ENCODE results near the gene TEX50.
"Not testable (repeated sequence)": the region's sequence is repeated elsewhere in the genome, so short reads cannot be mapped to it uniquely, and the experiment has no call there.

TEX50 gene, protein sequence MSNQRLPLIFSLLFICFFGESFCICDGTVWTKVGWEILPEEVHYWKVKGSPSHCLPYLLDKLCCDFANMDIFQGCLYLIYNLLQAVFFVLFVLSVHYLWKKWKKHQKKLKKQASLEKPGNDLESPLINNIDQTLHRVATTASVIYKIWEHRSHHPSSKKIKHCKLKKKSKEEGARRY

DNA sequence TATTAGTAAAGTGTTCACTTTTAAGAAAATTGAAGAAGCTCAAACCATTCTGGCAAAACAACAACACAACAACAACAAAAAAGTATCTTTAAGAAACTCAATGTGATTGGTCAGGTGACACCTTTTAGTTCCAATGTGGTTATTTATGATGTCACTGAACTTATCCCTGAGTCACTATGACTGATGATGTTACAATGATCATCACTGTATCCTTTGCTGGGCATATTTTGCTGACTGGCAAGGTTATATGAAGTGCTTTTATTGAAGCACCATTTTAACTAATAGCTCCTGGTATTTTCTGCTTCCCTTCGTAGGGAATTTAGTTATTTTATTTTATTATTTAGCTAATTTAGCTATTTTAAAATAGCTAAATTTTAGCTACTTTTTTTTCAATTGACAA, at the start of gene TEX50:
TEX50 (plus strand) TSS at position 223 of the 400 bp plus-strand sequence. CDS start 184 bp downstream, outside the sequence.
- no peak for DNase-seq

DNA sequence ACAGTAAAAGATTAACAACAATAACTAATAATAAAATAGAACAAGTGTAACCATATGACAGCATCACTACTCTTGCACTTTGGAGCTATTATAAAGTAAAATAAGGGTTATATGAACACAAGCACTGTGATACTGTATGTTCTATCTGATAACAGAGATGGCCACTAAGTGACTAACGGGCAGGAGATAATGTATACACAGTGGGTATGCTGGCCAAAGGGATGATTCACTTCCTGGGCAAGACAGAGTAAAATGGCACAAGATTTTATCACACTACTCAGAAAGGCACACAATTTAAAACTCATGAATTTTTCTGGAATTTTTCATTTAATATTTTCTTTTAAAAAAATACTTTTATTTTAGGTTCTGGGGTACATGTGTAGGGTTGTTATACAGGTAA, 44.6 kb upstream of the TEX50 start:
- no peak for DNase-seq

DNA sequence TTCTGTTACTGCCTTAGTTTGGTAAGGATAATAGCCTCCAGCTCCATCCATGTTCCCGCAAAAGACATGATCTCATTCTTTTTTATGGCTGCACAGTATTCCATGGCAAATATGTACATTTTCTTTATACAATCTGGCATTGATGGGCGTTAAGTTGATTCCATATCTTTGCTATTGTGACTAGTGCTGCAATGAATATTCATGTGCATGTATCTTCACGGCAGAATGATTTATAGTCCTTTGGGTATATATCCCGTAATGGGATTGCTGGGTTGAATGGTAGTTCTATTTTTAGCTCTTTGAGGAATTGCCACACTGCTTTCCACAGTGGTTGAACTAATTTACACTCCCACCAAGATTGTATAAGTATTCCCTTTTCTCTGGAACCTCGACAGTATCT, 44.0 kb upstream of the TEX50 start:
- not testable (repeated sequence) for DNase-seq

DNA sequence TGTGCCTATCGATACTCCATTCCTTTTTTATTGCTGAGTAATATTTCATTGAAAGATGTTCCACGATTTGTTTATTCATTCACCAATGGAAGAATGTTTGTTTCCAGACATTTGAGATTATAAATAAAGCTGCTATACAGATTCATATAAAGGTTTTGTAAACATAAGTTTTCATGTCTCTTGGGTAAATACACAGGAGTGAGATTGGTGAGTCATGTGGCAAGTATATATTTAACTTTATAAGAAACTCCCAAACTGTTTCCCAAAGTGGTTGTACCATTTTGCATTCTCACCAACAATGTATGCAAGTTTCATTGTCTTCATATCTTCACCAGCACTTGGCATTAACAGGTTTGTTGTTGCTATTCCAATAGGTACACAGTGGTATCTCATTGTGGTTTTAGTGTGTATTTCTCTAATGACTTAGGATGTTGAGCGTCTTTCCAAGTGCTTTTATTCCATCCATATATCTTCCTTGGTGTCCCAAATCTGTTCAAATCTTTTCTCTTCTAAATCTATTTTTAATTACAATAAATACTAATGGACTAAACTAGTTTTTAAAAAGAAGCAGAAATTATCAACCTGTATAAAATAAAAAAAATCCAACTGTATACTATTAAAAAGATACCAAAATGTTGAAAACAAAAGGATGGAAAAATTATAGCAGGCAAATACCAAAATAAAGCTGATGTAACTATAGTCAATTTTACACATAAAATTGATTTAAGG, 38.9 kb upstream of the TEX50 start:
- DNase-seq = no peak

DNA sequence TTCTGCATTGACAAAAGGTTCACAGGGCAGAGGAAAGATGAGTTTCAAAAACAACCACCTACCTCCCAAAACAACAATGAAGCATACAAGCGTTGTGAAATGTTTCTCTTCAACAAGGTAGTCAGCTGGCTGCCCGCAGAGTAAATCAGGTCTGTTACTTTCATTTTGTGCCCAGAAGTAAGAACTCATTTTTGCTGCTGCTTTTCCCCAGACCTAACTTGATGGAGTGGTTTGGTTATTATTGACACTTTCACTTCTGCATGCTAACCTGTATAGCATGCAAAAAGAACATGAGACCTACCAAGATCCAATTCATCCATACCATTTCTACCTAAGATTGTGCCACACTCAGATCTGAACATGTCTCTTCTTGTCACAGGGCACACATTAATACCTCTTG, 33.5 kb upstream of the TEX50 start:
- DNase-seq = no peak

DNA sequence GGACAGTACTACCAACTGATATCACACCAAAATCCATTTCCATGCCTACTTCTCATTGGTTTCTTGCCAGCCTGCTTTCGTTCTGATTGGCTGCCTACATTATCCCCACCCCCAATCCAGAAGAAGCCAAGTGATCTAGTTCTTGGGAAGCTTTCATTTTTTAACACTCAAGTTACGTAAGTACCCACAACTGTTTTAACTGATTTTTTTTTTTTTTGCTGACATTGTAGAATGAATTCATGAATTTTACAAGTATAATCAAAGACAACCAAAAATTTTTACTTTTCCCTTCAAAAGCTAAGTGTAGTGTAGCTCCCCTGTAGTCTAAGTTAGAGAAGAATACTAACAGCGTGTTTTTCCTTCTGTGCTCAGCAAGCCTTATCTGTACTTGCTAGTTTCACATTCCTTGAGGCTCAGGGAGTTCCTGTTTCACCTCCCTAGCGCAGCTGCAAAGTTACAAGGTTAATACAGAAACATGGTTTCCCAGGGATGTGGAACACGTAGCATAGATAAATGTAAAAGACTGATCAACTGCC, 32.0 kb upstream of the TEX50 start, which contains the start of gene SLC9C2:
SLC9C2 (minus strand) TSS at position 17 of the 536 bp plus-strand sequence. CDS start 1,296 bp downstream, outside the sequence.
- DNase-seq = no peak

DNA sequence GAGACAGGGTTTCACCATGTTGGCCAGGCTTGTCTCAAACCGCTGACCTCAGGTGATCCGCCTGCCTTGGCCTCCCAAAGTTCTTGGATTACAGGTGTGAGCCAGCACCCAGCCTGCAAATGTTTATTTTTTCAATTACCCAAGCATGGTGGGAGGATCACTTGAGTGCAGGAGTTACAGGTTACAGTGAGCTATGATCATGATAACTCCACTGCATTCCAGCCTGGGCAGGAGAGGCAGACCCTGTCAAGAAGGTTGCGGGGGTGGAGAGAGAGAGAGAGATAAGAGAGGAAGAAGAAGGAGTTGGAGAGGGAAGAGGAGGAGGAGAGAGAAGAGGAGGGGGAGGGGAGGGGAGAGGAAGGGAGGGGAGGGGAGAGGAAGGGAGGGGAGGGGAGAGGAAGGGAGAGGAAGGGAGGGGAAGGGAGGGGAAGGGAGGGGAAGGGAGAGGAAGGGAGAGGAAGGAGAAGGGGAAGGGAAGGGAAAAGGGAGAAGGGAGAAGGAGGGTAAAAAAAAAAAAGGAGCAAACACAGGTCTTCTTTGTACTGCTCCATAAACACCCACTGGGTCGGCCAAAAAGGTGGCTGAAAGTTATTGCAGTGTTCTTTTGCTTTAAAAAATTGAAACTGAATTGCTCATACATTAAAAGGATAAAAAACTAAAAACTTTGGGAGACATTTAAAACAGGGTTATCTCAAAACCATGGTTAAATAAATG, 26.5 kb upstream of the TEX50 start:
- no peak for DNase-seq

DNA sequence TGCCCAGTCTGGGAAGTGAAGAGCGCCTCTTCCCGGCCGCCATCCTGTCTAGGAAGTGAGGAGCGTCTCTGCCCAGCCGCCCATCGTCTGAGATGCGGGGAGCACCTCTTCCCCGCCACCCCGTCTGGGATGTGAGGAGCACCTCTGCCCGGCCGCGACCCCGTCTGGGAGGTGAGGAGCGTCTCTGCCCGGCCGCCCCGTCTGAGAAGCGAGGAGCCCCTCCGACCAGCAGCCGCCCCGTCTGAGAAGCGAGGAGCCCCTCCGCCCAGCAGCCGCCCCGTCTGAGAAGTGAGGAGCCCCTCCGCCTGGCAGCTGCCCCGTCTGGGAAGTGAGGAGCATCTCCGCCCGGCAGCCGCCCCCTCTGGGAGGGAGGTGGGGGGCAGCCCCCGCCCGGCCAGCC, 22.1 kb upstream of the TEX50 start:
- DNase-seq = not testable (repeated sequence)

DNA sequence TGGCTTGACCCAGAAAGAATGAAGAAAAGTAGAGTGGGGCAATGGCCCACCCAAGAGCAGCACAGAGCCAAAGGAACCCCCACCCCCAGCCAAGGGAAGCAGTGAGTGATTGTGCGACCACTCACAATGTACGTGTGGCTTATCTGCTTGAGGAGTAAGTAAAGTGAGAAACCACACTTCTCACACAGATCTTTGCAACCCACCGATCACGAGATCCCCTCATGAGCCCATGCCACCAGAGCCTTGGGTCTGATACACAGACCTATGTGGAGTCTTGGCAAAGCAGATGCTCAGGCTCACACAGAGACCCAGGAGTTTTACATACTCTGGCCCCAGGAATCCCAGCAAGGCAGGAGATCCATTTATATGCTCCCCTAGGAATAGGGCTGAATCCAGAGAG, 18.3 kb upstream of the TEX50 start:
- no peak for DNase-seq

DNA sequence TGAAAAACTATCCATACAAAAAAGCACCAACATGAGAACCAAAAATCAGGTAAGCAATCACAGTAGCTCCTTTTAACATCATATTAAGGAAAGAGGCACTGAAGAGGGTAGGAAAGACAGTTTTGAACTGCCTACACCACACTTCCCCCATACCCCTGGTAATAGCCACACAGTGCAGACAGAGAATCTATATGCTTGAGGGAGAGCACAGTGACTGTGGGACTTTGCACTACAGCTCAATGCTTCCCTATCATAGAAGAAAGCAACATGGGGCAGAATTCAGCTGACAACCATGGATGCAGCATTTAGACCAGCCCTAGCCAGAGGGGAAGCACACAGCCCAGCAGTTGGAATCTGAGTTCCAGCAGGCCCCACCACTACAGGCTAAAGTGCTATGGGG, 7.9 kb upstream of the TEX50 start:
- DNase-seq = no peak

DNA sequence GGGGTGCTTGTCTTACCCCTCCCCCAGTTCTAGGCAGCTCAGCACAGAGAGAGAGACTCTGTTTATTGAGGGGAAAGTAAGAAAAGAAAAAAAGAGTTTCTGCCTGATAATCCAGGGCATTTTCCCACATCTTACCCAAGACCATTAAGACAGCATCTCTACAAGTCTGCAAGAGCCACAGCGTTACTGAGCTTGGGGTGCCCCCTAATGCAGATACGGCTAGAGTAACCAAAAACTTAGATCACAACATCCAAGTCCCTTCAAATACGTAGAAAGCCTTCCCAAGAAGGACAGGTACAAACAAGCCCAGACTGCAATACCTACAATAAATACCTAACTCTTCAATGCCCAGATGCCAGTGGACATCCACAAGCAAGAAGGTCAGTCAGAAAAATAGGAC, 6.2 kb upstream of the TEX50 start:
- DNase-seq = no peak

DNA sequence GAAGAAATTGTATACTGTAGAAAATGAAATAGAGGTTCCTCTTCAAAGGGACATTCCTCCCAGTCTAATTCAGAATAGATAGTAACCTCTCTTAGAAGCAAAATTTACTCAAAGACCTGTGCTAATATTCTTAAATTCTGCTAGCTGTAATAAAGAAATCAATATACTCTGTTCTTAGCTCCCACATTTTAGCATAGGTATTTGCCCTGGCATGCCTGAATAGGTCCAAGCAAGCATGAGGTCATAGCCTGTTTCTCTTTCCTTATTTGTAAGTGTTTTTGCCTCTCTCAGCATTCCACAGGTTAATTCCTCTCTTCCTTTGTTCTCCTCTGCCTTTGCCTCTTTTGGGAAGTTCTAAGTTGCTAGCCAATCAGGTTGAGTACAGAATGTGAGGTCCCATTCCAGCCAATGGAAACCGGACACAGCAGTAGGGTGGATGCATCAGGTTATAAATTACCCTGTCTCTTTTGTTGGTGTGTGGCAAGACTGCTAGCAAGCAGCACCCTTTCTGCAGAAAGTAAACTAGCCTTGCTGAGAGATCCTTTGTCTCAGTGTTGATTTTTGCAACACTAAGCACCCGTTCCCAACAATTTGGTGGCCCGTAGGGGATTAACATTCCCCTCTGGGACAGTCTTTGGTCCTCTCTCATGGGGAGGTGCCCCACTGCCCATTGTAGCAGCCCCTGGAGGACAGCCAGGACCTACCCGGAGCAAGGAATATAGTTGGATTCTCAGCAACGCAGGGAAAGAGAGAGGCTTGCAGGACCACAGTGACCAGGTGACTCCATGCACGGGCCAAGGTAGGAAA, 2.3 kb downstream of the TEX50 start:
- not testable (repeated sequence) for DNase-seq

DNA sequence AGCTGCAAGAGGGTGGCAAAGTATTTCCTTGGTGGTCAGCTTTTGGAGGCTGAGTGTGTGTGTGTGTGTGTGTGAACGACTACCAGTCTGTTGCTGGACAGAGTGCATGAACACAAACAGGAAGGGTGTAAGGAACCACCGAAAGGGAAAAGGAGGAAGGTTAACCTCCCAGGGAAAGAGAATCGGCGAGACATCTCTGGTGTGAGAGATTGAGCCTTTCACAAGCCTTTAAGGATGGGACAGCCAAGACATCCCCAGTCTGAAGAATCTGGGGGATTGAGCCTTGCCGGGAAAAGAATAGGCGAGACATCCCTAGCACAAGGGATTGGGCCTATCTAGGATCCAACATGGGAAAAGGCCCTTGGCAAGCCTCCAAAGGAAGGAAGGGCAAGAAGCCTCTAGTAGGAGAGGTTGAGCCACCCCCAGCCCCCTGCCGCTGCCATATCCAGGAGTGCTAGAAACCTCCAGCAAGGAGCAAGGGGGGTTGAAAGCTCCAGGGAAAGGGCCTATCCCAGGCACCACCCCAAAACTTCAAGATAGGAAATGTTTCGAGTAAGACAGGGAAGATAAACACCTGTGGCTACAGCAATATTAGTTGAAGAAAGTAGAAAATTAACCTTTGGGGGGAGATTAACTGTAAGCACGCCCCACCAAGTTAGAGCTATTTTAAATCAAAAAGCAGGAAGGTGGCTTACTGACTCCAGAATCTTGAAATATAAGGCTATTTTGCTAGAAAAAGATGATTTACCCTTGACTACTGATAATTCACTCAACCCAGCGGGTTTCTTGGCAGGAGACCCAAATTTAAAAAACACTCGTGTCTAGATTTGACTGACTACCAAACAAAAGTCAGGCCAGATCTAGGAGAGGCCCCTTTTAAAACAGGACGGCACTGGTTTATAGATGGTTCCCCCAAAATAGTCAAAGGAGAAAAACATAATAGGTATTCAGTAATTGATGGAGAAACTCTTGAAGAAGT, 3.2 kb downstream of the TEX50 start:
- no peak for DNase-seq

DNA sequence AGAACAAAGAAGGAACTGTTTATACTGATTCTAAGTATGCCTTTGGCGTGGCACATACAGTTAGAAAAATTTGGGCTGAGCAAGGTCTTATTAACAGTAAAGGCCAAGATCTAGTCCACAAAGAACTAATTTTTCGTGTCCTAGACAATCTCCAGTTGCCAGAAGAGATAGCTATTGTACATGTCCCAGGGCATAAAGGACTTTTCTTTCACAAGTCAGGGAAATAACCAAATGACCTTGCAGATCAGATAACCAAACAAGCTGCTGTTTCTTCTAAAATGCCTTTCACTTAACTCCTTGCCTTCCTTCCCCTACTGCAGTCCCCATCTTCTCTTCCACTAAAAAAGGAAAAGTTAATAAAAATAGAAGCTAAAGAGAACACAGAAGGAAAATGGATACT, 4.0 kb downstream of the TEX50 start:
- no peak for DNase-seq

DNA sequence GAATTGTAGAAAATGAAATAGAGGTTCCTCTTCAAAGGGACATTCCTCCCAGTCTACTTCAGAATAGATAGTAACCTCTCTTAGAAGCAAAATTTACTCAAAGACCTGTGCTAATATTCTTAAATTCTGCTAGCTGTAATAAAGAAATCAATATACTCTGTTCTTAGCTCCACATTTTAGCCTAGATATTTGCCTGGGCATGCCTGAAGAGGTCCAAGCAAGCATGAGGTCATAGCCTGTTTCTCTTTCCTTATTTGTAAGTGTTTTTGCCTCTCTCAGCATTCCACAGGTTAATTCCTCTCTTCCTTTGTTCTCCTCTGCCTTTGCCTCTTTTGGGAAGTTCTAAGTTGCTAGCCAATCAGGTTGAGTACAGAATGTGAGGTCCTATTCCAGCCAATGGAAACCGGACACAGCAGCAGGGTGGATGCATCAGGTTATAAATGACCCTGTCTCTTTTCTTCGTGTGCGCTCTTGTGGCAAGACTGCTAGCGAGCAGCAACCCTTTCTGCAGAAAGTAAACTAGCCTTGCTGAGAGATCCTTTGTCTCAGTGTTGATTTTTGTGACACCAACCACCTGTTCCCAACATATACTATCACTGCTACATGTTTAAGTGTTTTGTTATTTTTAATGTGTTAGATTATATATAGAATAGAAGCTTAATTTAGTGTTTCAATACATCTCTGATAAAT, 7.5 kb downstream of the TEX50 start:
- not testable (repeated sequence) for DNase-seq

DNA sequence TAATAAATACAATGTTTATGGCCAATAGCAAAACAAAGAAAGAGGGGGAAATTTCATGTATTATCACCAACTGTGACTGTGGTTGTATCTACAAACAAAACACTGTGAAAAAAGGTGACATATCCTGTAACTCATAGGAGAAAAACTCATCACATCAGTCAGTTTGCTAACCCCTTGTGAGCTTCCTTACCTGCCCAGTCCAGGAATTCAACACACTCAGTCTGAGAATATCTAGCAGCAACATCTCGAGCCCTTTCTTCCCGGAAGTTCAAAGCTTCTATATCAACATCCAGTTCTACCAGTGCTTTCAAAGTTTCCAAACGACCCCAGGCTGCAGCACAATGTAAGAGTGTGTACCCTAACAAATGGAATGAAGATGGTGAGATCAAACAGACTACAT, 11.5 kb downstream of the TEX50 start:
- no peak for DNase-seq

DNA sequence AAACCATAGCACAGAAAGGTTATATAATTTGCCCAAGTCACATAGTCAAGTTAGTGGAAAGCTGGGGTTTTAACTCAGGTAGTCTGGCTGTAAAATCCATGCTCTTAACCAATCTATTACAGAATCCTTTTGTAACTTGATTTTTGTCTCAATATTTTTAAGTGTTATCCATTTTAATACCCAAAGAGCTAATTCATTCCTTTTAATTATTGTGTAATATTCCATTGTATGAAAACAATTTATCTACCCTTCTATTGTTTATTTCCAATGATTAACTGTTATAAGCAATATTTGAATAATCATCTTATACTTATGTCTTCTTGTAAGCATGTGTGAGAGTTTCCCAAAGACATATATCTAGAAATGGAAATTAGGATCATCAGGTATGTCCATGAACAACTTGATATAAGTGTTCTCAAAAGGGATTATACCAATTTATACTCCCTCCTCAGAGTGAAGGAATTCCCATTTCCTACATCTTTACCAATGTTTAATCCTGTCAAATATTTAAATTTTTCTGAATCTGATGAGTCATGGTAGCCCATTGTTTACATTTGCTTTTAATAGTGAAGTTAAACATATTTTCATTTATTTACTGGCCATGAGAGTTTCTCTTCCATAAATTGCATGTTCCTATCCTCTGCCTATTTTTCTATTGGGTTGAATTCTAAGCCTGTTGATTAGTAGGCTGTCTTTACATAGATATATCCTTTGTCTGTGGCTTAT, 13.9 kb downstream of the TEX50 start:
- DNase-seq = no peak

DNA sequence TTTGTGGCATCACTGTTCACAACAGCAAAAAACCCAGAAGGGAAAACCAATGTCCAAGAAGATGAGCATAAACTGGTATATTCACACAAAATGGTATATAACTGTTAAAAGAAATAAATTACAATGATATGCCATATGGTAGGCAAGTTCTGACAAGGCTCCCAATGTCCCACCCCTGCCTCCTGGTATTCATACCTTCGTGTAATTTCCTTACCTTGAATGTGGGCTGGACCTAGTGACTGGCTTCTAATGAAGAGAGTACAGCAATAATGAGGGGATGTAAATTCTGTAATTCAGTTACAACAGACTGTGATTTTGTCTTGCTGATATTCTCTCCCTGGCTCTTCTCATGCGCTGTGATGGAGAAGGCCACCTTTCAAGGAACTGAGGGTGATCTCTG, 25.2 kb downstream of the TEX50 start:
- DNase-seq = no peak

DNA sequence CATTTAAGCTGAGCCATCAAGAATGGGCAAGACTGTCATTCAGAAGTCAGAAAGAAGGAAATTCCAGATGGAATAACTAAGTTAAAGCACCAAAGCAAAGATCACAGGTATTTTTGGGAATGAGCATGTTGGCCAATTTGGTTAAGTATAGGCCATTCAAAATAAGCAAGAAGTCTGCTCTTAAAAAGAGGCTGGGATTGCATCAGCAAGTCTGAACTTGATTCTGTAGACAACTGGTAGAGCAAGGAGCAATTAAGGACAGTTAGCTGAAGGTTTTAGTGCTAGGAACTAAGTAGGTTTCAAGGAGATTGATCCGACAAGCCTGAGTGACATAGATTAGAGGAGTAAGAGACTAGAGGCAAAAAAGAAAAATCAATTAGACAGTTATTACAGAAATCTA, 26.1 kb downstream of the TEX50 start:
- DNase-seq = no peak

DNA sequence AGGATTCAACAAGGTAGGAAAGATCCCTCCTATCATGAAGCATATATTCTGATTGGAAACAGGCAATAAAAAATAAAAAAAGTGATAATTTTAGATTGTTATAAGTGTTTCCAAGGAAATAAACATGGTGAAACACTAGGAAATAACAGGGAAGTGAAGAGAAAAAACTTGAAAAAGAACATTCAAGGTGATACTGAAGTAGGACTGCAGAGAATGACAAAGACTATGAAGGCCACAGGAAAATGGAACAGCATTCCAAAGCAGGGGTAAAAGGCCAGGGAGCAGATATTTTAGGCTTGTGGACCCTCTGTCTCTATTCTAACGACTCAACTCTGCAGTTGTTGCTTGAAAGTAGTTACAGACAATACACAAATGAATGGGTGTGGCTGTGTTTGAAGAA, 26.6 kb downstream of the TEX50 start:
- no peak for DNase-seq
